HG02943 (cell line): ENCODE data around the gene MID1.

Source experiments
- ATAC-seq: cut with Tn5 transposase; IDR thresholded peaks from one replicate; pipeline ENCODE4 v1.9.1; 2021; ENCODE audit warnings: mild to moderate bottlenecking, low read depth, moderate library complexity; ENCODE audit not compliant: unreplicated experiment

Gene MID1

DNA sequence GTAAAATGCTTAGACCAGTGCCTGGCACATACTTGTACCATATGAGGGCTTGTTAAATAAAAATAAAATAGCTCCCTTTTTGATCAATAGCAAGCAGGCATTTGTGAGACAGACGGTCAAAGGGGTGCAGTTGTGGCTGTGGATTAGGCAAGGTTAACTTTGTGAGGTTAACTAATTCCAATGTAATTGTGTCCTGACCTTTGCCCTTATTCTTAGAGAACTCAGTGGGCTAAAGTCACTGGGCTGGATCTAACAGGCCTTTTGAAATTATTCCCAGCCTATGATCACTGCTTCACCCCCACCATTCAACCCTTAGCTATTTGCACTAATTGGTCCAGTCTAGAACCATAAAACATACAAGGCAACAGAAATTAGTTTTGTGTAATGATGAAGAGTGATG lies 166.4 kb downstream of the MID1 start:
- ATAC-seq = no peak

DNA sequence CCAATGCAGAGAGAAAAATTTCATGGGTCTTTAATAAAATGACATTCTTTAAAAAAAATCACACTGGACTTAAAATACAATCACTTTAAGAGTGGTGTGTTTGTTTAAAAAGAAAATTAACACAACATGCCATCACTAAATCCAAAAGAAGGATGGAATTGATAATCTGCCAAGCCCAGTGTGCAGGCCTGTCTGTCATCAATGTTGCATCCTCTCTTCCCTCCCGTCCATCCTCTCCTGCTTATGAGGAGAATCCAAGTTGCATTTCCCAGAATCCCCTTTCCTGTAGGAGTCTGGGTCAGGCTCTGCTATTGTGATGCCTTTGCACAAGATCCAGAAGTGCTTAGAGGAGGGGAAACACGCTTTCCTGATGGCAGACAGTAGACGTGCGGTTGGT lies 169.4 kb downstream of the MID1 start:
- ATAC-seq = no peak

DNA sequence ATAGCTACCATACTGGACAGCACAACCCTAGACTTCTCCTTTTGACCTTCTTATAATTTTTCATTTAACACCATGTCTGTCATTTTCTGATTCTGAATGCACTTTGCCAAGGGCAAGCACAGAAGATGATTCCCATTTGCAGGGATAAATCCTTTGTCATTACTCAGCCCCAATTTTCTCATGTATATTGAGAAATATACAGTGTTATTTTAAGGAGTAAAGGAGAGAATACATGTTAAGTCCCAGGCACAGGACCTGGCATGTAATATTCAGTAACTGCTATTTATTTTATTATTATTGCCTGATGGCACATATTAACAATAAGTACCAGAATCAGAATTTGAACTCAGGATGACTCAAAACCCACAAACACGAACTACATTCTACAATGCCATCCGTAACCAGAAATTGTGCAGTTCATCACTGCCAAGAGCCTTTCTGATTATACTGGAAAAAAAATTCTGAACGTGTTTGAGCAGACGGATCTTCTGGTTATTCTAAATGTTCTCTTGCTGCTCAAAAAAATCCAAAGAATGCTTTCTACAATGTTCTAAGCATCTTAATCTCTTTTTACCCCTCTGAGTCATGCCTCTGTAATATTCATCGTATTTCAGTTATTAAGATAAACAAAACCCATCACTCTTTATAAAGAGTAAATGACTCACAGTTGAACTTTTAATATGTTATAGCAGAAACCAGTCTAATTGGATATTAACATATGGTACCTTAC lies 170.0 kb downstream of the MID1 start:
- no peak for ATAC-seq

DNA sequence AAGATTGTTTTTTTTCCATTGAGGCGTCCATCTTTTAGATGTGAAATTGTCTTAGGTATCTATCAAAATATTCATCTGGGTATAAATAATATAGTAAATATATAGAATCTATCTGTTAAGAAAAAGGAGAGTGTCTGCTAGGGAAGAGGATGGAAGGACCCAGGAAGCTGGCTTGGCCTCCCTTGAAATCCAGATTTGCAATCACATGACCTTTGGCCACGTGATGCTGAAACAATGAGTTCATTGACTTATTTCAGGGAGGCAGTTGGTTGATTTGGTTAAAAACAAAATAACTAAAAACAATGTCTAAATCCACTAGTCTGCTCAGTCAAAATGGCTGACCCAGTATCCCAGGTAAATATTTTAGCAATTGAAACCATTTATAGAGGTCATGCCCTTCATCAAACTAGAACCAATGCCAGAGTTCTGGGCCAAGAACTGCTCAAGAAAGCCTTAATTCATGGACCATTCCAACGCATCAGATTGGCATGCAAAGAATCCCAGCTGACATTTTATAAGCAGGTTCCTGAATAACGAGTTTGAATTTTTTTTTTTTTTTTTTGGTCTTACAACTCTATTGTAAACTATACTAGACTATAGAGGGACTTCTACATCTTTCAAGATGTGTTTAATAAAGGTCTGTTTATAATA lies 172.7 kb downstream of the MID1 start:
- no peak for ATAC-seq

DNA sequence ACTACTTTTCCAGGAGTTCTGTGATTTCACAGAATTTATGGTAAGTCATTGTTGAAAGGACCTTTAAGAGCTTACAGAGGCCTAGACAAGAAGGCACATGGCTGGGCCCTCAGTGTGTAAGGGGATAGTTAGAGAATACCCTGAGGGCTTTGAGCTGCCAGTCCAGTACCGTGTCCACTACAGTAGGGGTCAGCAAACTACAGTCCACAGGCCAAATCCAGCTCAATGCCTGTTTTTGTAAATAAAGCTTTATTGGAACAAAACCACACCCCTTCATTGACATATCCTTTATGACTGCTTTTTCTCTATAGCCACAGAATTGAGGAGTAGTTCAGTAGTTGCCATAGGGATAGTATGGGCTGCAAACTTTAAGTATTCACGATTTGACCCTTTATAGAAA lies 176.2 kb downstream of the MID1 start:
- no peak for ATAC-seq

DNA sequence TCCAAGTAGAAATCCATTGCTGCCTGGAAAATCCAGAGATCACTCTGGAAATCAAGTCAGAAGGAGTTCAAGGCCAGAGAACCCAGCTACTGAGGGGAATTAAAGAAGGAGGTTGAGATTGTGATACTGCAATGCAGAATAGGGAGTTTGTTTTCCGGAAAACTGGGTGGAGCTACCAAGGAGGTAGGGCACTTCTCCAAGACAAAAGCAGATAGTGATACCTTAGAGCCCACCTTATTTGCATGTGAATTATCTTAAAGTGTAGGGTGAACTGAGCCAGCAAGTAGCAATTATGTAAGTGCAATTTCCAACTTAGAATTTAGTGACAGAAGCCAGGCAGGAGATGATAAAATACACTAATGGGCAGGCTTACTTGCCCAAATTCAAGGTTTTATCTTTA lies 178.9 kb downstream of the MID1 start:
- ATAC-seq = no peak

DNA sequence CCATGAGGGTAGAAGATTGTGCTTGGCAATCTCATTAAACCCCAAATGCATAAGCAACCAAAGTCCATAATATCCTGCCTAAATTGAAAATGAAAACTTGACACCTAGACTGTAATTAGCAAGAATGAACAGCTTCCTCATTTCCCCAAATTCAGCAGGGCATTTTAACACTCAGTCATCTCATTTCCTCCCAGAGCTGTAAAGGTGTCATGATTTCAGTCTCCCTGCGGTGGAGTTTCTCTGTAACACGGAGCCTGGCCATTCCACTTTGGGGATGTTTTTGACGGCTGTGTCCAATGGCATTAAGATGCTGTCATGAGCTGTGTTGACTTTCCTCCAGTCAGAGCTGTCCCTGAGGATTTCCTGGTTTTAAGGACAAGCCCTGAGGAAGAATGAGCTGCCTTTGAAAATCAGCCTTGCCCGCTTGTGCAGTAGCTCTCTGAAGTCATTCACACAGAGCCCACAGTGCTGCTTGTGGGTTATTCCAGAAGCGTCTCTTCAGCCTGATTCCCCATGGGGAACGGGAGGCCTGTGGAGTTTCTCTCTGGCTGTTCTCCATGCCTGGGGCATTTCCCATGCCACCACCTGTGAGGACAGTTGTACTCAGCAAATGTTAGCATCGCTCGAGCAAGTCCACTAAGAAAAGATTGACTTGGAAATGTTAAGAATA lies 187.0 kb downstream of the MID1 start:
- ATAC-seq = no peak

DNA sequence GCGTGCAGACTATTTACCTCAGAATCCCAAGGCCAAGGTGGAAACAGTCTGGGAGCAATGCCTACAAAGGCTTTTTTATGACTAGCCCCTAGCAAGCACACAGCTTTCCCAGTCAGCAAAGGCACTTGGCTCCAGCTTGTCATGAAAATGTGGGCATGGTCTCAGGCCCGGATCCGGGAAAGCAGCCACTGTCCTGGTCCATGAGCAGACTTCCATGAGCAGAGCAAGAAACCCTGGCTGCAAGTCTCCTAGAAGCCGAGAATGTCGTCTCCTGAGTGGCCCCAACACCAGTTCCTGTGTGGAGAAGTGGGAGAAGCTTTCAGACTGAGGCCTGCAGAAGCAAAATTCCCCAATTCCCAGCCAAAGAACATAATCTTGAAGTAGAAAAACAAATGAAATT lies 190.5 kb downstream of the MID1 start:
- ATAC-seq = no peak

DNA sequence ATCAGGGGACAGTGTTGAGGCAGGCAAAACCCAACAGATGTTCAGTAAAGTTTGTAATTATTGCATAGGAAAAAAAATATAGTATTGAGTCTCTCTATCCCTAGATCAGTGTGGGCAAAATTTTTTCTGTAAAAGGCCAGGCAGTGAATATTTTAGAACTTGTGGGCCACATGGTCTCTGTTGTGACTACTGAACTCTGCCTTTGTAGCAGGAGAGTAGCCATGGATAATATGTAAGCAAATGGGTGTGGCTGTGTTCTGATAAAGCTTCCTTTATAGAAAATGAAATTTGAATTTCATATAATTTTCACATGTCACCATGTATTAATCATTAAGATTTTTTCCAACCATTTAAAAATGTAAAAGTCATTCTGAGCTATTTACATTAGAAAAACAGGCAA lies 193.1 kb downstream of the MID1 start:
- ATAC-seq = no peak

DNA sequence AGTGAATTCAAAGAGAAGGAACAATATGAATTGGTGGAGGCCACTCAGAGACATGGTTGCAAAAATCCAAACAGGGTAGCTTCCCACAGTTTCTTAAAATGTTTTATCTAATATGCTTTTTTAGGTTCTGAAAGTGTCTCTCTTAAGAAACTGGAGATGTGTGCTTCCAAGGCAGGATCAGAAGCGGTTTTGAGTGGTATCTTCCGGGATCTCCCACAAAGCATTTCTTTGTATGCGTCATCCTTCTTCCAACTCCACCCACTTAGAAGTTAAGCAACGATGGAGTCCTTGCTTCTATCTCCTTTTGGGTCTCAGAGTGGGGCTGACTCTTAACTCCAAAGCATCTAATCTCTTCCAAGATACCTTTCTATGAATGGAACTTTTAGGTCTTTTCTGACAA lies 196.7 kb downstream of the MID1 start:
- ATAC-seq = no peak

DNA sequence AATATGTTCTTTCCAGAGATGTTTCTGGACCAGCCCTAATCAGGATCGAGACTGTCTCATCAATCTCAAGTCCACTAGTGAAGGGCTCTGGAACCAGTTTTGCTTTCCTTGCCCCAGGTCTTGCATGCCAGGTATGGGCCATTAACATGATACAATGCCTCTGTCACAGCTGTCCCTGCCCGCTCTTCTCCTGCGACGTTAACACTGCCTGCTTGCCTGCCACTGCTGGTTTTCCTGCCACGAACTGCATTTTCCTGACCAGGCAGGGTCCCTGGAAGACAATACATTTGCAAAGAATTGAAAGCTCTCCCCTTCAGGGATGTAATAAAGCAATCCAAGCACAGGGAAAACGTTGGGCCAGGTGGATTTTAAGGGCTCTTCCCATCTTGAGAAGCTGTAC lies 200.3 kb downstream of the MID1 start:
- ATAC-seq = no peak

DNA sequence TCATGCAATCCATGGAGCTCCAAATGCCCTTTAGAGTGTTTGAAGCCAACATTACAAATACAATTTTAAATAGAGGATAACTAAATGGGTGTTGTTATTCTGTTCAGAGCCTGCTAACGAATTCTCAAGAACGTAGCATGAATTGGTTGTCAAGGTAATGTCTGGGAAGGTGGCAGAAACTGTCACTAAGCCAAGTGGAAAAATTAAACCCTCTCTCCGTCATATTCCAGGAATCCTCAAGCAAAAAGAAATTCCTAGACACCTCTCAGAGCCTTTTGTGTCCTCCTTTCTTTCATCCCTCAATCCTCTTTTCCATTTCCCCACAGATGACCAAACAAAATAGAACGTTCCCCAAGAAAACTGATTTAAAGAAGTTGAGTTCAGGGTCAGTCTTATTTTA lies 204.0 kb downstream of the MID1 start:
- no peak for ATAC-seq

DNA sequence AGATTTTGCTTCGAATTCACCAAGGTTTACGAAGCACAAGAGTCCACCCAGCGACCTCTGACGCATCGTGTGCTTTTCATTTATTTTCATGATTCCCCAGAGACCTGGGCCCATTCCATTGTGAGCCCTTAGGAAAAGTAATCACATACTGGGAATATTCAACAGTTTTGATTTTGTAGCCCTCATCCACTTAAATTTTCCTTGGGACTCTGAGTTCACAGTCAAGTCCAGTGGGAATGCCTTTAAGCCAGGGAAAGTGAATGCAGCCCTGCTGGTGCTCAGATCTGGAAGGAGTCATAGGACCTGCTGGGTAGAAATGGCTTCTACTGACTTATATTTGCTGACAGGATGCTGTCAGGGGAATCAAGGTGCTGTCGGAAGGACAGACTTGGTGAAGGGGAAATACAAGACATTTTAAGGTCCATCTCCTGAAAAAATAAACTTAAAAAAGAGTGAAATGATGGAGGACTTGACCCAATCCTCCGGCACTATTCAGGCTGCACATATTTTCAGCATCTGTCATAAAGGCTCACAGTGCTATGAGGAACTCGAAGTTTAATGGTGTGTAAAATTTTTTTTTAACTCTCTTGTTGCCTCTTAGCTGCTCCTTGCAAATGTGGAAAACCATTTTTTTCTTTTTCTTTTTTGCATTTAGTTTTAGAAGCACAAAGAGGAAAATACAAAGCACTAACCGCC lies 204.9 kb downstream of the MID1 start:
- no peak for ATAC-seq

DNA sequence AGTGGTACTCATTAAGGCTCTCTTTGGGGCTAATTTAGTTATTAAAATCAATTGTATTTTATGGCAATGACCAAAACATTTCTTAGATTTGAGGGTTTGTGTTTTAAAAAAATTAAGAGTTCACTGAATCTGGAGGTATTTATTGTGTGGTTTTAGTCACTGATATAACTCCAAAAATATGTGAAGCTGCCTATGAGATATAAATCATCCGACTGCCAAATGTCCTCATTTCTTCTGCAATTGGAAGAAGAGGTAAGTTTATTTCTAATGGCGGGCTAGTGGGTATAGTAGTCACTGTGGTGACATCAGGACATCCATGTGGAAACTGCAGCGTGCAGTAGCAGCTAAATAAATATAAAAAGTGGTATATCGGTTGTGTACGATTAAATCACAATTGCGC lies 205.5 kb downstream of the MID1 start:
- ATAC-seq = no peak

DNA sequence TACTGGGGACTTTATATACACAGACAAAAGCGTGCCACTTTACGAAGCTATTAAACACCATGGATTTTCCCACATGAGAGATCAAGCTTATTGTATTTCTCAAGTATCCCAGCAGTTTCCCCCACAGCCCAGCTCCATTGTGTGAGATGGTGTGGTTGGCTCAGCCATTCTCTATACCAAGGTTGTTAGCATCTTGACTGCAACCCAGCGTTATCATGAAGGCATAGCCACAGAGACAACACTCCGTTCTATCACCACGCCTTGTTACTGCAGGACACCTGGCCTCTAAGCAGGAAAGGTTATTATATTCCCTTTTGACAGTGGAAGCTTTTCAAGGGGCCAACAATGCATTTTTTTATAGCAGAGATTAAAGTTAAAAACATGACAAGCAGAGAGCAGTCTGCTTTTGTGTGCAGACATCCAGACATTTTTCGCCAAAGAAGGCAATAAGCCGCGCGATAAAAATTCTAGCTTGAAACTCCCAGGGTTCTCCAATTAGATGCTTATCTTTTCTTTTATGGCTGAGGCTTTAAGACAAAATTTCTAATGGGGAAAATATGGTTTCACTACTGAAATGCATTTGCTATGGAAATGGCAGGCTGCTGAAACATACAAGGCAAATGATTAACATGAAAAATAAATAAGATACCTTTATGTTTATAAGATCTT lies 206.1 kb downstream of the MID1 start:
- ATAC-seq = no peak

DNA sequence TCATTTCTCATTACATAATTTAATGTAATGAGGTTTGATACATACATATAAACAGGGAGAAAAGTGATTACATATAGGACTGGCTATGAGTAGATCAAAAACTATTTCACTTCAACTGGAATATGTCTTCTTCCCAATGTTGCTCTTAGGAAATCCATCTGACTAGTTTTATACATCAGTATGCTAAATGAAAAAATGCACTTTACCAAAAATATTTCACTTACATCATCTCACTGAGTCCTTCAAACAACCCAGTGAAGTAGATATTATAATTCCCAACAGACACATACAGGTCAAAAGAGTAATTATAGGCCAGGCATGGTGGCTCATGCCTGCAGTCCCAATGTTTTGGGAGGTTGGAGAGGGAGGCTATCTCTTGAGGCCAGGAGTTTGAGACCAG lies 215.9 kb downstream of the MID1 start:
- no peak for ATAC-seq

DNA sequence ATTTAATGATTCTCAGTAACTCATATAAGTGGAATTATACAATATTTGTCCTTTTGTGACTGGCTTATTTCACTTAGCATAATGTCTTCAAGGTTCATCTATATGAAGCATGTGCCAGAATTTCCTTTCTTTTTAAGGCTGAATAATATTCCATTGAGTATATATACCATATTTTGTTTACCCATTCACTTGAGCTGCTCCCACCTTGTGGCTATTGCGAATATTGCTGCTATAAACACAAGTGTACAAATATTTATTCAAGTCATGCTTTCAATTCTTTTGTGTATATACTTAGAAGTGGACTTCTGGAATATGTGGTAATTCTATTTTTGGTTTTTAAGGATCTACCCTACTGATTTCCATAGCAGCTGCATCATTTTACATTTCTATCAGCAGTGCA lies 219.1 kb downstream of the MID1 start:
- no peak for ATAC-seq

DNA sequence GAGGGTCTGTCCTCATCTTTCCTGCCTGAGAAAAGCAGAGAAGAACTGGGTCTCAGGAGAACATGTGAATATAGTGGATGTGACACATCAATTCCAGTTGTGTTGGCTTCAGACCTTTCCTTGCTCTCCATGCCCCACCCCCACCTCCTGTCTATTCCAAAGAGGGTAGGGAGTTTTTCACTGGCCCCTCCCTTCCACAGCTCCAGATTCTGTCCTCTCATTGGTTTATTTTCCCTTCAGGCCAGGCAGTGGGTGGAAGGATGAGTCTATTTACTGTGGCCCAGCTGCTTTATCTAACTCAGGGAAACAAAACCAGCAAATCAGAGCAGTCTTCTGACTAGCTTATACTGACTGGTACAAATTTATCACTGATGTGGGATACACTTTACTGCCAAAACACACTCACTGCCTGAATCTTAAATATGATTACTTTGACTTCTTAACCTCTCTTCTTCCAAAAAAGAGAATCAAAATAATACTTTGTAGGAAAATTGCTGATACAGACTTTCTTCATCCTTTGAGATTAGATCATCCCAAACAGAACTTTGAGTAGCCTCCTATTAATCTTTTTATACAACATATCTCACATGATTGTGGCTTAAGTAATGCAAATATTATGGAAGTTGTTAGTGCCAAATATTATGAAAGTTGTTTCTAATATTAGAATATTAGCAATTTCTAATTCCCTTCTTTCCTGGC lies 221.2 kb downstream of the MID1 start:
- no peak for ATAC-seq

DNA sequence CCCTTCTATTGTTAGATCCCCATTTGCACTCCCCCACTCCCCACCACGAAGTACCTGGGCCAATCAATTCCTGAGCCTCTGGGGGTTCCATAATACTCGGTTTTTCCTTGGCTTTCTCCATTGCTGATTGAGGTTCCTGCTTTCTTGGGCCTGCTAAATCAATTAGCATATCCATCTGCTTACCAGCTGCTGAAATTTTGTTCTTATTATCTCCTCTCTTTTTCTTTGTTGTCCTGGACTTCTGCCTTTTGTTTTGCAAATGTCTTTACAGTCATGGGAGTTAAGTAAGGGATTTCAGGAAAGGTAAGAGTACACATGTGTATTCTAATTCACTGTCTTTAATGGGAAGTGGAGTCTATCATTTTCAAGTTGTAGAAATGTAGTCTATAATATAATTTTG lies 222.2 kb downstream of the MID1 start:
- ATAC-seq = no peak

DNA sequence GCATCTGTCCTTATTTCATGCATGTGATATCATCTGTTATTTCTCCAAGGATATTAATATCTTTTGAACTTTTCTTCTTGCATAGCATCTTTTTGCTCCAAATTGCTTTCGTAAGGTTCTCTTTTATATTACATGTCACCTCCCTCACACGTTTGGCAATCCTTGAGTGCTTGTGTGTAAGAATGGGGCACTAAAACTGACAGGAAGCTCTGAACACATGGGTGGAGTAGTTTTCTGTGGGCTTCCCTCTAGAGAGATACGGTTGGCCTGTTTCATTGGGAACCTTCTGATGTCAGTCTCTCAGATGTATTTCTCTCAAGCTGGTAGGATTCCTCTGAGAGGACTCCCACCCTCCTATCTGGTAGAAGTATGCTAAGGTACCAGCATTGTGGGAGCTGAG lies 223.0 kb downstream of the MID1 start:
- ATAC-seq = no peak
